ENCODE results near the gene ADAM22.

ADAM22 gene

GRCh38 chr7:88102675-88103074, 168.6 kb downstream of the ADAM22 start:
- DNase-seq (ENCODE audit: low read depth in 1 of 2, low spot score in 1 of 2) = no peak

DNA sequence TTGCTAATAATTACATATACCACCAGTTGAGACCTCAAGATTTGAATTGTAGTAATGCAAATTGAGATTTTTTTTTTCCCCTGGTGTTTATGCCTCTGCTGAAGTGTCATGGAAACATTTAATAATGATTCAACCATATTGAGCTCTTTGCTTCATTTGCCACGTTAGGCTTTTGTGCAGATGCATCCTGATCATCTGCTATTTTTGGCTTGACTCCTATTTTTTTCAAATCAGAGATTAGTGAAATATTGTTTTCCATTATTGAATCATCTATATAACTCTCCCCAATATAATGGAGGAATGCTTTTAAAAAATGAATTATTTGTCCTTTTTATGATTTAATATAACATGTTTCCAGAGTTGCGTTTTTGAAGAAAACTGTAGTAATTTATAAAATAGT, 170.7 kb downstream of the ADAM22 start:
- DNase-seq (ENCODE audit: low read depth in 1 of 2, low spot score in 1 of 2) = no peak

- no peak for DNase-seq (ENCODE audit: low read depth in 1 of 2, low spot score in 1 of 2)
Measured at GRCh38 chr7:88105231-88105630, 171.2 kb downstream of the ADAM22 start.

DNA sequence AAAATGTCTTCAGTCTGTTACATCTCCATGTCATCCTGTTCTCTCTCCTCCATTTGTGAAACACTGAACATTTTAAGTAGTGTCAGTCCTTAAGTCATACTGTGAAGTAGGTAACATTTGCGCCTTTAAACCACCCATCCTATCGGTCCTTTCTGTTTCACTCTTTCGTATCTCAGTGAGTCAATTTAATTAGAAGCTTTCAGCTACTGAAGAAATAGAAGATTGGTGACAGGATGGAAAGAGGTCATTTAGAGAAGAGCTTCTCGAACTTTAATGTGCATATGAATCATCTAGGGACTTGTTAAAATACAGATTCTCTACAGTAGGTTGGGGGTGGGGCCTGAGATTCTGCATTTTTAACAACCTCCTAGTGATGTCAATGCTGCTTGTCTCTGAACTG, 172.4 kb downstream of the ADAM22 start:
- no peak for DNase-seq (ENCODE audit: low read depth in 1 of 2, low spot score in 1 of 2)

GRCh38 chr7:88109612-88110011, 175.6 kb downstream of the ADAM22 start:
- no peak for DNase-seq (ENCODE audit: low read depth in 1 of 2, low spot score in 1 of 2)

DNA sequence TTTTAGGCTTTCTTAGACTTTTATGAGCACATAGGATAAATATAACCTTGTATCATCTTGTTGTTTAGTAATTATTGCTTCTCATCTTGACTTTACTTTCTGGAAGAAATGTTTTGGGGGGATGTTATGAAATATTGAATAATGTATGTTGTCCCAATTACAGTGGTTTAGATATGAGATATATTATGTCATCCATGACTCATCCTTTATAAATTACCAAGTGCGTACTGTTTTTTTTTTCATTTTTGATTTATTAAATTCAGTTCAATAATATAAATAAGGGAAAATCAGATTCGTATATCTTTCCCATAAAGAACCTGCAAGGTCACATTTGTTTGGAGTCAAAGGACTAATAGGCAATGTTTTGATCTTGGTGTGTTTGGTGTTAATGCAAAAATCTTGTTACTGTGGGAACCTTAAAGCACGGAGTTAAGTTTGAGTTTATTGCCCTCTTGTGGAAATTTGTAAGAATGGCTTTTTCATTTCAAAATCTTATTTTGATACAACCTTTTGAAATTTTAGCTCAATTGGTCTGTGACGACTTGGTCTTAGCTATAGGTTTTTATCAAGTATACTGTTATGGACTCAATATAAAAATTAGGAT, 177.2 kb downstream of the ADAM22 start:
- DNase-seq (ENCODE audit: low read depth in 1 of 2, low spot score in 1 of 2) = no peak

- no peak for DNase-seq (ENCODE audit: low read depth in 1 of 2, low spot score in 1 of 2)
Measured at GRCh38 chr7:88111954-88112471, 178.0 kb downstream of the ADAM22 start.

DNA sequence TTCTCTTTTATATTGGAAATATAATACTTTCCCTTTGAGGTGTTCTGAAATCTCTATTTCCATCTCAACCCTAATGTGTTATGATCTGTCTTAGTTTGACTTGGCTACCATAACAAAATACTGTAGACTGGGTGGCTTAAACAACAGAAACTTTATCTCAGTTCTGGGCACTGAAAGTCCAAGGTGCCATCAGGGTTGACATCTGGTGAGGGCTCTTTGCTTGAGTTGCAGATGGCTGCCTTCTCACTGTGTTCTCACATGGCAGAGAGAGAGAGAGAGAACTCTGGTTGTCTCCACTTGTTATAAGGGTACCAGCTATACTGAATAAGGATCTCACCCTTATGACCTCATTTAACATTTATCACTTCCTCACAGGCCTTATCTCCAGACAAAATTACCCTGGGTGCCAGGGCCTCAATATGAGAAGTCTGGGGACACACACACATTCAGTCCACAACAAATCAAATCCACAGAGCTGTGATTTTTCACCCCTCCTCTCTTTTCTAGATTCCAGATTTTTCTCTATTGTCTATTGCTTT, 181.3 kb downstream of the ADAM22 start:
- no peak for DNase-seq (ENCODE audit: low read depth in 1 of 2, low spot score in 1 of 2)

DNA sequence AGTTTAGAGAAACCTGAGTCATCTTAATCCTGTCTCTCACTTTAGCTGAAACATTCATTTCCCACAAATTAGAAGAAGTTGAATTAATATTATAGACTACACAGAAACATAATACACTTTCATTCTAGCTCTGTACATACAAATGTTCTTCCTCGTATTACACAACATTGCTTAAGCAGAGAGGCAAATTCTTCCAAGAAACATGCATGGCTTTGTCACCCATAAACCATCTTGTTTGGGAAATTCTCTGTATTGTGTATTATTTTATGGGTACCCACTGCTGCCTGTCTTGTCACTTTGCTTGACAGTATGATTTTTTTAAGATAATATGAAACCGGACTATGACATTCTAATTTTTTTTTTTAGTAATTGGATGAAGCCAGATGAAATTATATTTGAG, 181.8 kb downstream of the ADAM22 start:
- no peak for DNase-seq (ENCODE audit: low read depth in 1 of 2, low spot score in 1 of 2)

GRCh38 chr7:88116235-88116795, 182.3 kb downstream of the ADAM22 start:
- no peak for DNase-seq (ENCODE audit: low read depth in 1 of 2, low spot score in 1 of 2)

GRCh38 chr7:88117325-88117724, 183.3 kb downstream of the ADAM22 start:
- no peak for DNase-seq (ENCODE audit: low read depth in 1 of 2, low spot score in 1 of 2)

GRCh38 chr7:88121335-88121734, 187.3 kb downstream of the ADAM22 start:
- no peak for DNase-seq (ENCODE audit: low read depth in 1 of 2, low spot score in 1 of 2)

DNA sequence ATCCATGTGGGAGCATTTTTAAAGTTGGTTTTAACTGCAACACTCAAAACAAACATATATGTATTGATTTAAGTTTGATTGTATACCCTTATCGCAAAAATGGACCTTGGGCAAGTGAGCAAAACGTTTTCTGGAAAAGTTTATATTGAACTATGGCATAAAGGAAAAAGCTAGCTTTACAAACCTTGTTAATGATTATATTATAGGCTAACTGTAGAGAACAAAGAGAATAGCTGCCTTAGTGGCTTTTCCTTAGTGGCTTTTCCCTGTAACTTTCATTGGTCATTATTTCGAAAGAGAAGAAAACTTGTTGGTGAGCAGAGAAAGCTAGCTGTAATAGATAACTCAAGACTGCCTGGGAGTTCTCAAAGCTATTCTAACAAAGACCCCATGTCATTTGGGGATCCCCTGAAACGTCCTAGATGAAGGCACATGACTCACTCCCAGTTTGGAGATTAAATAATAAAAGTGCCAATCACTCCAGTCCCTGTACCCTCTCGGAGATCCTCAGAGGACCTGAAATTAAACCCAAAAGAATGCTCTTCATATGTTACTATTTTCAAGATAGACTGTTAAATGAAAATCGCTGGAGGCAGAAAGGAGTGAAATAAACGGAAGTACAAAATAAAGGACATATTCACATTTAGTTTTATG, 193.7 kb downstream of the ADAM22 start:
- no peak for DNase-seq (ENCODE audit: low read depth in 1 of 2, low spot score in 1 of 2)

DNA sequence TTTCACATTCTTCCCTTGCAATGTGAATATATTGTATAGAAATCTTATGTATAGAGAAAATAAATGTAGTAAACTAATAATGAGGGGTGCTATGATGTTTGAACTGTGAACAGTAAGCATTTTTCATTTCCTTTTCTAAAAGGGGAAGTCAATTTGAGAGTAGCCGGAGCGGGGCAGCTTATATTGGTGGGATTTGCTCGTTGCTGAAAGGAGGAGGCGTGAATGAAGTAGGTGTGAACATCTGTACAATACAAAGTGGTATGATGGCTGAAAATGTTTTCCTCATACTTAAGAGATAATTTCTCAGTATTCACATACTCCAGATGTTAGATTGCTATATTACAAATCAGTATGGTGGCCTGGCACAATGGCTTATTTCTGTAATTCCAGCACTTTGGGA, 198.7 kb downstream of the ADAM22 start:
- no peak for DNase-seq (ENCODE audit: low read depth in 1 of 2, low spot score in 1 of 2)

DNA sequence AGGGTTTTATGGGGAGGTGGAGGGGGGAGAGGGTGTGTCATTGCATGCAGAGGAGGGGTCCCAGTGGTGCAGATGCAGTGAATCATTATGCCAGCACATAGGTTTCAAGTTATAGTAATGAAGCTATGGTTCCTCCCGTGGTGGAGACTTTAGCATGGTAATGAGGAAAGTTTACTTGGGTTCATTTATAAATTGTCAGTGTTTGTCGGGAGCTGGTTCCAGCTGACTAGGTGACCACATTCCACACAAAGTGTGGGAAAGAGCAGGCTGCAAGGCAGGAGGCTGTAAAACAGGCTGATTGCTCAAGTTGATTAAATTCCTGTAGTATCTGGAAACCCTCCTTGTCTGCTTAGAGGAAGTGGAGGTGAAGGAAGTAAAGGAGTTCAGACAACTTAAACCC, 206.9 kb downstream of the ADAM22 start:
- no peak for DNase-seq (ENCODE audit: low read depth in 1 of 2, low spot score in 1 of 2)

DNA sequence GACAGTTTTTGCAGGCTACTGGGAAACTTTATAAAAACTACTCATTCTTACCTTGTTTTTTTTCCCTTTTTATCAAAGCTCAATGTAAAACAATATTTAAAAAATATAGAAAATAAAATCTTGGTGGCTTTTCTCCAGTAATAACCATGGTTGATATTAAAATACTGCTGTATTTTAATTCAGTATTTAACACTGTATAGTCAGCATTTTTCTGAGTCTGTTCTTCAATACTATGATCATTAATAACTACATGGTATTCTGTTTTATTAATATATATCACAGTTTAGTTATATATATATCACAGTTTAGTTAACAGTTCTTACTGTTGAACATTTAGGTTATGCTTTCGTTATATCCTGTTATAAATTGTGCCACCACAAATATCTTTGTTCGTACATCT, 207.4 kb downstream of the ADAM22 start:
- no peak for DNase-seq (ENCODE audit: low read depth in 1 of 2, low spot score in 1 of 2)

- no peak for DNase-seq (ENCODE audit: low read depth in 1 of 2, low spot score in 1 of 2)
Measured at GRCh38 chr7:88141953-88142352, 207.9 kb downstream of the ADAM22 start.

GRCh38 chr7:88146616-88147015, 212.6 kb downstream of the ADAM22 start:
- no peak for DNase-seq (ENCODE audit: low read depth in 1 of 2, low spot score in 1 of 2)

- DNase-seq (ENCODE audit: low read depth in 1 of 2, low spot score in 1 of 2) = no peak
Measured at GRCh38 chr7:88147341-88147740, 213.3 kb downstream of the ADAM22 start.

DNA sequence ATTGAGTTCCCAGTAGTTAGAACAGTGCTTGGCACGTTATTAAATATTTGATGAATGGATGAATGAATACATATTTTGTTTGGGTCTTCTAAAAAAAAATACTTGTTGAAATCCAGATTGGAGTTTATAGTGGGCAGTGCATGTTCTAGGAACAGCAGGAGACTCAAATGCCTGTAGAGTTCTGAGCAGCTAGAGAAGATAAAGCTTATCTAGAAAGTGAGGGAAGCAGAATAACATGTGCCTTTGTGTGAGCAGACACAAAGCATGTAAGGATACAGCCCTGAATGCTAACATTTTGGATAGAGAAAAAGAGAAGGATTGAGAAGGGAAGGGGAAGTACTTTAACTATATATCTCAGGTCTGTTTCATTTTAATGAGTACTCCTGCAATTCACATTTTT, 213.9 kb downstream of the ADAM22 start:
- no peak for DNase-seq (ENCODE audit: low read depth in 1 of 2, low spot score in 1 of 2)

DNA sequence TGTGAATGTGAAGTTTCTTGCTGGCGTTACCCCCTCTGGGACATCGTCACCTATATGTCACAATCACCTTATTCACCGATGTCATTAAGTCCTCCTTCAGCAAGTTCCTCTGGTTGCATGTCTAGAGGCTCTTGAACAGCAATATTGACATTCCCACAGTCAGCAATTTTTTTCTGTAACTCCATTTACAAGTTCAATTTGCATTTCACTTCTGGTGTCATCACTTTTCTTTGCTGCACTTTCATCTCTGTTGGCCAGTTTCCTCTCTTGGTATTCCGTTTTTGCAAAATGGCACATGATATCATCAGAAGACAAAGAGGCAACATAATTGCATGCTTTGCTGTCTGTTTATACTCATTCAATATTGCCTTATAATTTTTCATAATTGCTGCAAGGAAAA, 216.0 kb downstream of the ADAM22 start:
- DNase-seq (ENCODE audit: low read depth in 1 of 2, low spot score in 1 of 2) = no peak

DNA sequence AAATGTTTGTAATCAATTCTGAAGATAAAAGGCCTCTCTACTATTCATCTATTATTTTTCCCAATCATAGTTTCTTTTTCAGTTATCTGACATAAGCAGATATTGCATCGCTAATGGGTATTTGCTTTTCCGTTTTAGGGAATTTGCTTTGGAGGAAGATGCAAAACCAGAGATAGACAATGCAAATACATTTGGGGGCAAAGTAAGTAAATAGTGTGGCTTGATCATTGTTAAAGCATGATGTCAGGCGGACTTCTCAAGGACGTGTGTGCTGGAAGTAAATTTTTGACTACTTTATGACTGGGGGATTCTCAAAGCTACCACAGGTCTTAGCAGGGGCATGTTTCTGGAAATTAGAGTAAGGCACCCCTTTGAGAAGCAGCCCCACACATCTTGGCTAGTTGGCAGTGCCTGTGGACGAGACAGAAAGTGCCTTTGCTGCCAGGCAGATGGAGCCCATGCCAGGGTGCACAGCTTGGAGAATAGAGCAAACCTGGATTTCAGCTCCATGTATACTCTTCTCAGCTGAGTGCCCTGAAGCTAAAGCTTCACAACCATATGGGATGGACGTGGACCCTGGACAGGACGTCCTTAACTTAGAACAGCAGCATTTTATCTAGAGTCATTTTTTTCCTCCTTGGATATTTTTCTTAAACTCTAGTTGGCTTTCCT, 217.2 kb downstream of the ADAM22 start:
- no peak for DNase-seq (ENCODE audit: low read depth in 1 of 2, low spot score in 1 of 2)

Data from stimulated activated CD4-positive, alpha-beta T cell treated with anti-CD3 and anti-CD28 coated beads, Interleukin-15, amount 100 ng/mL, for 1 hour (primary cell).